SU-DHL-6 (cell line): Measurements from ENCODE around the gene KIFC1.

Source experiments
- H2AFZ ChIP-seq: fragments of 200-600 bp; sonication (generic); 2 replicates; pipeline ENCODE4 v1.6.1; 2014; ENCODE audit warnings: low read depth, mild to moderate bottlenecking, moderate library complexity, mixed read lengths, antibody characterized with exemption, low read length; ENCODE audit not compliant: severe bottlenecking
- H3F3A ChIP-seq: fragments of 200-600 bp; shearing (Covaris generic); 2 replicates; pipeline ENCODE4 v1.6.0; 2016; ENCODE audit warnings: antibody characterized with exemption, mild to moderate bottlenecking; ENCODE audit not compliant: insufficient read depth
- H3K27ac ChIP-seq: fragments of 200-600 bp; sonication (generic); 2 replicates; pipeline ENCODE4 v1.5.1; 2016; ENCODE audit warnings: low read depth, mild to moderate bottlenecking, low read length, moderate library complexity, mixed read lengths
- H3K27me3 ChIP-seq: fragments of 200-600 bp; sonication (generic), shearing (Covaris generic); 2 replicates; pipeline ENCODE4 v1.6.0; 2014; ENCODE audit warnings: mild to moderate bottlenecking, low read length
- H3K36me3 ChIP-seq: fragments of 200-600 bp; sonication (generic); 2 replicates; pipeline ENCODE4 v1.6.1; 2014; ENCODE audit warnings: mild to moderate bottlenecking, low read length, mixed read lengths
- H3K4me2 ChIP-seq: fragments of 300-600, 200-600 bp; shearing (Covaris generic), sonication (generic); 2 replicates; pipeline ENCODE4 v1.6.0; 2014; ENCODE audit warnings: low read length, low read depth, mild to moderate bottlenecking; ENCODE audit not compliant: poor library complexity, severe bottlenecking
- H3K4me3 ChIP-seq: fragments of 200-600 bp; sonication (generic); 2 replicates; pipeline ENCODE4 v1.5.1; 2014; ENCODE audit warnings: antibody characterized with exemption, low read length, mild to moderate bottlenecking, mixed read lengths; ENCODE audit not compliant: insufficient read depth, poor library complexity, severe bottlenecking
- H3K79me2 ChIP-seq: fragments of 200-600 bp; sonication (generic); 2 replicates; pipeline ENCODE4 v1.6.1; 2014; ENCODE audit warnings: mild to moderate bottlenecking, low read length, moderate library complexity; ENCODE audit not compliant: insufficient read depth
- H3K9ac ChIP-seq: fragments of 200-600 bp; sonication (generic); 2 replicates; pipeline ENCODE4 v1.7.0; 2014; ENCODE audit warnings: mild to moderate bottlenecking, low read length
- H3K9me2 ChIP-seq: fragments of 200-600 bp; sonication (generic); replicated peaks from 2 replicates; pipeline ENCODE4 v1.6.1; 2014; ENCODE audit warnings: low read length; ENCODE audit not compliant: insufficient read depth
- H3K9me3 ChIP-seq: fragments of 200-600 bp; sonication (generic); 2 replicates; pipeline ENCODE4 v1.6.1; 2014; ENCODE audit warnings: low read length, mixed read lengths; ENCODE audit not compliant: insufficient read depth
- H4K20me1 ChIP-seq: fragments of 200-600 bp; sonication (generic); 2 replicates; pipeline ENCODE4 v1.6.1; 2014; ENCODE audit warnings: low read depth, mild to moderate bottlenecking, antibody characterized with exemption, low read length, moderate library complexity, mixed read lengths
- EZH2phosphoT487 ChIP-seq: fragments of 200-600 bp; sonication (generic), shearing (Covaris generic); conservative IDR thresholded peaks from 2 replicates; pipeline ENCODE4 v1.6.1; 2018; ENCODE audit warnings: mild to moderate bottlenecking, antibody characterized with exemption, low read length, moderate library complexity, mixed read lengths
- TF ChIP-seq, protein P1 (sequence below): fragments of 200-600 bp; sonication (generic); IDR thresholded peaks from one replicate; pipeline ENCODE4 v1.5.1; 2017; ENCODE audit warnings: antibody characterized with exemption, mild to moderate bottlenecking, low read length, moderate library complexity; ENCODE audit not compliant: insufficient read depth, poor library complexity, severe bottlenecking

KIFC1 gene

DNA sequence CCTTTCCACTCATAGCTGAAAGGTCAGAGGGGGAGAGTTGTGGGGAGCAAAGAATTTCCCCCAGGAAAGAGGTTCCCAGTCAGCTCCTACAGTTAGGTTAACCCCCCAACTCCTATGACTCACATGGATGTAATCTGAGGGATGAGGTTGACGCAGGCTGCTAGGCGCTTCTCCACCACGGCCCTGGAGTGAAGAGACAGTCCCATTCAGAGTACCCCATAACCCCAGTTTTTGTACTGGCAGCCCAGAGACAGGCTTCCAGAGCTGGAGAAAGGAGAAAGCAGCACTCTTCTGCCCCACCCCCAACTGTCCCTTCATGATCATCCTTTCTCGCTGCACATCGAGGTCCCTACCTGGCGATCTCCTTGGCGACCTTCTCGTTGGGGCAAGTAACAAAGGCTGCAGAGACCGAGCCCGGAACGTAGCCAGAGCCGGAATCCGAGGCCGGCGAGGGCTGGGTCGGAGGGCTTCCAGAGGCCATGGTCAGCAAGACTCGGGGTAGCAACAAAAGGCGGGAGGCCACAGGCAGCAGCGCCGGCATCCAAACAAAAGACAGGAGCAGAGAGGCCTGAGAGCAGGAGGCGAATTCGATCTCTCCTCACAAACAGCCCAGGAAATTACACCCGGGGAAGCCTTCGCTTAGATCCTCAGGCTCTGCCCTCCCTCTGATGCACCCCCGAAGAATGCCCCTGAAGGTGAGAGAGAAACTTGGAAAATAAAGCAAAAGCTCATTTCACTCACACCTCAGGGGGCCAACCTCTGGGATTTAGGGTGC, 25.7 kb downstream of the KIFC1 start:
- Histone ChIP-seq H3K9ac (peak overlapping the region; percentile 80), H3K27me3 (no peaks in the 10 kb centered on the region), H4K20me1 (no peaks in the 10 kb centered on the region), H3K9me2 (no peaks in the 10 kb centered on the region), H3K79me2 (peaks cover 22% of the 10 kb centered on the region), H3K9me3 (no peaks in the 10 kb centered on the region), H3K4me3 (peak overlapping the region; percentile 89), H3K4me2 (peak overlapping the region; percentile 87), H3K27ac (peak overlapping the region; percentile 67), H3K36me3 (no peaks in the 10 kb centered on the region), H3F3A (peaks cover 26% of the 10 kb centered on the region), H2AFZ (peak overlapping the region; percentile 43)
- TF ChIP-seq EZH2phosphoT487, result no peak
- TF ChIP-seq, protein P1, sequence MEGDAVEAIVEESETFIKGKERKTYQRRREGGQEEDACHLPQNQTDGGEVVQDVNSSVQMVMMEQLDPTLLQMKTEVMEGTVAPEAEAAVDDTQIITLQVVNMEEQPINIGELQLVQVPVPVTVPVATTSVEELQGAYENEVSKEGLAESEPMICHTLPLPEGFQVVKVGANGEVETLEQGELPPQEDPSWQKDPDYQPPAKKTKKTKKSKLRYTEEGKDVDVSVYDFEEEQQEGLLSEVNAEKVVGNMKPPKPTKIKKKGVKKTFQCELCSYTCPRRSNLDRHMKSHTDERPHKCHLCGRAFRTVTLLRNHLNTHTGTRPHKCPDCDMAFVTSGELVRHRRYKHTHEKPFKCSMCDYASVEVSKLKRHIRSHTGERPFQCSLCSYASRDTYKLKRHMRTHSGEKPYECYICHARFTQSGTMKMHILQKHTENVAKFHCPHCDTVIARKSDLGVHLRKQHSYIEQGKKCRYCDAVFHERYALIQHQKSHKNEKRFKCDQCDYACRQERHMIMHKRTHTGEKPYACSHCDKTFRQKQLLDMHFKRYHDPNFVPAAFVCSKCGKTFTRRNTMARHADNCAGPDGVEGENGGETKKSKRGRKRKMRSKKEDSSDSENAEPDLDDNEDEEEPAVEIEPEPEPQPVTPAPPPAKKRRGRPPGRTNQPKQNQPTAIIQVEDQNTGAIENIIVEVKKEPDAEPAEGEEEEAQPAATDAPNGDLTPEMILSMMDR, result no peak

GRCh38 chr6:33417903-33418689, 26.5 kb downstream of the KIFC1 start, which contains the start of gene CUTA:
TSS of gene CUTA (minus strand) at chr6:33418107. CDS start at chr6:33418000, 107 bp downstream.
- Histone ChIP-seq H3K9me3 (no peaks in the 10 kb centered on the region), H3K4me3 (peak within 1 kb of the TSS; percentile 89), H3F3A (peaks cover 23% of the 10 kb centered on the region; the same call in 1 of the 2 replicates), H3K79me2 (peaks cover 22% of the 10 kb centered on the region), H3K36me3 (no peaks in the 10 kb centered on the region), H3K9ac (peak within 1 kb of the TSS; percentile 80), H3K27me3 (no peaks in the 10 kb centered on the region), H3K27ac (peak within 1 kb of the TSS; percentile 67), H3K4me2 (peak within 1 kb of the TSS; percentile 87), H4K20me1 (no peaks in the 10 kb centered on the region), H3K9me2 (no peaks in the 10 kb centered on the region), H2AFZ (peak within 1 kb of the TSS; percentile 53)
- no peak for TF ChIP-seq EZH2phosphoT487
- TF ChIP-seq, protein P1, result peak; percentile 50

DNA sequence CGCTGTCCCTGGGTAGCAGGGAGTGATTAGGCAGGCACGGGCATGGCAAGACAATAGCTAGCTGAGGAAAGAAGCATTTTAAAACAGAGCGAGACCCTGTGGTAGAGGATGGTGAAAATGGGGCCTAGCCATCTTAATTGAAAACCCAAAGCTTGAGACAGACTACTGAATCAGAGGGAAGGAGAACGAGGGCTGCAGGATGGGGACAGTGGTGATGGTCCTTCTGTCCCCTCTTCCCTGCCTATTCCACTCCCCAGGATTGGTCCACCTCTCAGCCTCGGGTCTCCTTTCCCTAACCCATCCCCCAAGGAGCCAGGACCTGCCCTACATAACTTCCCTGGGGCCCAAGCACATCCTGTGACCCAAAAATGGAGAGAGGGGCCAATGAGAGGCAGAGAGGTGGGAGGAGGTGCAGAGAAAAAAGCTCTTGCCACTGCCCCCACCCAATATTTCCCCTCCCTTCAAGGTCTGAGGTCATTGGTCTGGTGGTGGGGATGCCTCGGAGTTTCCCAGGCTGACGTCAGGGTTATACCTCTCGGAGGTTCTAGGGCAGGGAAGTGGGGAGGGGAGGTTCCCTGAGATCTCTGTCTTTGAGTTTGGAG, 27.2 kb downstream of the KIFC1 start:
- peaks cover 22% of the 10 kb centered on the region for H3K79me2 ChIP-seq
- H3K9ac ChIP-seq, result peak overlapping the region; percentile 53
- H3F3A ChIP-seq, result peaks cover 21% of the 10 kb centered on the region; the same call in 1 of the 2 replicates
- no peaks in the 10 kb centered on the region for H4K20me1 ChIP-seq
- H3K4me3 ChIP-seq, result peak overlapping the region; percentile 50
- H3K4me2 ChIP-seq, result peak overlapping the region; percentile 65
- H3K27me3 ChIP-seq, result no peaks in the 10 kb centered on the region
- H3K36me3 ChIP-seq, result no peaks in the 10 kb centered on the region
- H3K9me3 ChIP-seq, result no peaks in the 10 kb centered on the region
- no peaks in the 10 kb centered on the region for H3K9me2 ChIP-seq
- H2AFZ ChIP-seq, result peak overlapping the region; percentile 53
- peak overlapping the region; percentile 61 for H3K27ac ChIP-seq
- TF ChIP-seq, protein P1, result no peak
- no peak for TF ChIP-seq EZH2phosphoT487
